Naive thymus-derived CD8-positive, alpha-beta T cell (primary cell): ENCODE measurements around the gene SH2B2. TPM values are rescaled to one million over a fixed set of nuclear protein-coding genes. Genes with fewer than 3 reads are reported as not detected.

Experiments used
- ATAC-seq, 2 donors: fragments of 150-1000 bp; cut with Tn5 transposase in 1 of 2; sonication (Bioruptor Pico), chemical (Tn5 transposase) in 1 of 2; 1 replicate in 1 of 2; 2 replicates in 1 of 2; pipeline ENCODE4 v1.10.0; 2021; ENCODE audit warnings: mild to moderate bottlenecking in 2 of 2, moderate library complexity in 2 of 2
- POLR2A ChIA-PET: fragments of 350-600 bp; sonication (Branson Sonifier 250); formaldehyde crosslinking; loops from one replicate; lab custom pipeline; 2021; ENCODE audit warnings: antibody characterized with exemption; lab: Charles Lee
- DNase-seq, 10 donors: peaks; one replicate each; pipeline versions ENCODE4 v3.0.0 to v3.0.0-alpha.2; 2020 to 2022
- H3K27ac Mint-ChIP-seq, 10 donors: one replicate each; pipeline ENCODE4 v1.8.0; 2020 to 2022; ENCODE audit warnings: mild to moderate bottlenecking in 10 of 10, mixed read lengths in 10 of 10, moderate library complexity in 4 of 10, inconsistent platforms in 1 of 10
- H3K27me3 Mint-ChIP-seq, 5 donors: one replicate each; pipeline ENCODE4 v1.8.0; 2021 to 2022; ENCODE audit warnings: mixed read lengths in 5 of 5
- H3K36me3 Mint-ChIP-seq, 3 donors: one replicate each; pipeline ENCODE4 v1.8.0; 2020 to 2022; ENCODE audit warnings: mixed read lengths in 3 of 3, mild to moderate bottlenecking in 2 of 3, inconsistent platforms in 1 of 3
- H3K4me1 Mint-ChIP-seq, 4 donors: one replicate each; pipeline ENCODE4 v1.8.0; 2021 to 2022; ENCODE audit warnings: mixed read lengths in 4 of 4
- H3K4me3 Mint-ChIP-seq, 10 donors: one replicate each; pipeline ENCODE4 v1.8.0; 2020 to 2022; ENCODE audit warnings: mild to moderate bottlenecking in 10 of 10, mixed read lengths in 10 of 10, moderate library complexity in 6 of 10, inconsistent platforms in 1 of 10
- H3K9me3 Mint-ChIP-seq, 9 donors: one replicate each; pipeline ENCODE4 v1.8.0; 2020 to 2022; ENCODE audit warnings: mixed read lengths in 9 of 9, mild to moderate bottlenecking in 3 of 9, inconsistent platforms in 1 of 9, moderate library complexity in 1 of 9
- polyA plus RNA-seq, 3 donors: library from polyadenylated mRNA; unstranded; fragments of 300-500 nt; fragmentation: Illumina TruSeq; gene quantifications; one replicate each; pipeline ENCODE4 v1.2.3, GENCODE V29; 2021
- total RNA-seq, 8 experiments: library from RNA in 2 of 8; stranded (reverse) in 2 of 8; gene quantifications; one replicate each; pipeline ENCODE4 v1.2.3 and lab custom pipeline; 2021 to 2026

Gene SH2B2
- total RNA-seq = 1 to 10 TPM; 2.7 to 3.8 TPM
- under 1 TPM in 2 of 3 donors, not detected in 1; 0.17 to 0.31 TPM for polyA plus RNA-seq
- 0 to 1.4 (median 1.0) reads per million in 6 experiments for total RNA-seq (lab: John Stamatoyannopoulos, UW)

- H3K27ac Mint-ChIP-seq = peak within 1 kb of the TSS in 3 of 10 donors; percentile 6 to 43 (median 40)
- POLR2A ChIA-PET = no interaction called here
- no peaks in the 10 kb centered on the region for H3K36me3 Mint-ChIP-seq
- ATAC-seq (peak; percentile 44 to 68), DNase-seq (peak in 9 of 10 donors; percentile 24 to 71 (median 48))
- H3K4me3 Mint-ChIP-seq = peak within 1 kb of the TSS; percentile 58 to 90 (median 80)
- H3K27me3 Mint-ChIP-seq = peaks cover 0 to under 1% (median 0%) of the 10 kb centered on the region in 5 donors
- no peaks in the 10 kb centered on the region for H3K9me3 Mint-ChIP-seq
- peaks cover 20 to 49% (median 36%) of the 10 kb centered on the region in 4 donors for H3K4me1 Mint-ChIP-seq
Measured at GRCh38 chr7:102286237-102287110, at the start of gene SH2B2. TSS of gene SH2B2 (plus strand) at chr7:102286868. CDS start at chr7:102300551, 13,683 bp downstream.

- DNase-seq (peak in 1 of 10 donors; percentile 49), ATAC-seq (no peak)
- POLR2A ChIA-PET = no interaction called here
- no peak overlapping the region for H3K4me3 Mint-ChIP-seq
- peaks cover 1 to 66% (median 4%) of the 10 kb centered on the region in 3 donors for H3K36me3 Mint-ChIP-seq
- peaks cover 0 to 2% (median 0%) of the 10 kb centered on the region in 4 donors for H3K4me1 Mint-ChIP-seq
- no peaks in the 10 kb centered on the region for H3K27me3 Mint-ChIP-seq
- no peak overlapping the region for H3K27ac Mint-ChIP-seq
- H3K9me3 Mint-ChIP-seq = no peaks in the 10 kb centered on the region
Measured at GRCh38 chr7:102239206-102239820, 47.4 kb upstream of the SH2B2 start.

GRCh38 chr7:102241431-102241830, 45.2 kb upstream of the SH2B2 start:
- DNase-seq (no peak), ATAC-seq (no peak)
- no peak overlapping the region for H3K27ac Mint-ChIP-seq
- no peaks in the 10 kb centered on the region for H3K9me3 Mint-ChIP-seq
- H3K36me3 Mint-ChIP-seq = peaks cover 0 to 65% (median 4%) of the 10 kb centered on the region in 3 donors
- POLR2A ChIA-PET = no interaction called here
- no peak overlapping the region for H3K4me3 Mint-ChIP-seq
- no peaks in the 10 kb centered on the region for H3K27me3 Mint-ChIP-seq
- H3K4me1 Mint-ChIP-seq = peaks cover 0 to 2% (median 0%) of the 10 kb centered on the region in 4 donors

GRCh38 chr7:102244601-102245000, 42.1 kb upstream of the SH2B2 start:
- POLR2A ChIA-PET = no interaction called here
- no peaks in the 10 kb centered on the region for H3K27me3 Mint-ChIP-seq

GRCh38 chr7:102248081-102248455, 38.6 kb upstream of the SH2B2 start:
- Mint-ChIP-seq H3K4me3 (no peak overlapping the region), H3K27me3 (no peaks in the 10 kb centered on the region), H3K9me3 (no peaks in the 10 kb centered on the region), H3K36me3 (peaks cover 3 to 52% (median 14%) of the 10 kb centered on the region in 3 donors), H3K27ac (no peak overlapping the region), H3K4me1 (peaks cover 0 to 4% (median 0%) of the 10 kb centered on the region in 4 donors)
- ATAC-seq = no peak
- POLR2A ChIA-PET = no interaction called here
- no peak for DNase-seq

More at GRCh38 chr7:102244601-102245000, 42.1 kb upstream of the SH2B2 start:
- DNase-seq (no peak), ATAC-seq (no peak)
- no peaks in the 10 kb centered on the region for H3K4me1 Mint-ChIP-seq
- H3K4me3 Mint-ChIP-seq = no peak overlapping the region
- H3K36me3 Mint-ChIP-seq = peaks cover 4 to 59% (median 11%) of the 10 kb centered on the region in 3 donors
- no peaks in the 10 kb centered on the region for H3K9me3 Mint-ChIP-seq
- peak overlapping the region in 1 of 10 donors; percentile 29 for H3K27ac Mint-ChIP-seq

- ATAC-seq (no peak), DNase-seq (no peak)
- no peaks in the 10 kb centered on the region for H3K27me3 Mint-ChIP-seq
- peaks cover 0 to 4% (median 0%) of the 10 kb centered on the region in 4 donors for H3K4me1 Mint-ChIP-seq
- H3K27ac Mint-ChIP-seq = no peak overlapping the region
- H3K36me3 Mint-ChIP-seq = peaks cover 0 to 49% (median 14%) of the 10 kb centered on the region in 3 donors
- no peak overlapping the region for H3K4me3 Mint-ChIP-seq
- POLR2A ChIA-PET = no interaction called here
- no peaks in the 10 kb centered on the region for H3K9me3 Mint-ChIP-seq
Measured at GRCh38 chr7:102248456-102249395, 37.9 kb upstream of the SH2B2 start.

GRCh38 chr7:102251531-102252365, 34.9 kb upstream of the SH2B2 start:
- peak in 1 of 10 donors; percentile 11 for DNase-seq
- Mint-ChIP-seq H3K27me3 (no peaks in the 10 kb centered on the region), H3K4me1 (peaks cover 0 to 4% (median 0%) of the 10 kb centered on the region in 4 donors), H3K27ac (peak overlapping the region in 1 of 10 donors; percentile 44), H3K4me3 (no peak overlapping the region), H3K9me3 (no peaks in the 10 kb centered on the region), H3K36me3 (peaks cover 0 to 34% (median 14%) of the 10 kb centered on the region in 3 donors)
- ATAC-seq = no peak
- POLR2A ChIA-PET = no interaction called here

- Mint-ChIP-seq H3K27ac (no peak overlapping the region), H3K9me3 (no peaks in the 10 kb centered on the region), H3K4me1 (peaks cover 0 to 4% (median 0%) of the 10 kb centered on the region in 4 donors), H3K36me3 (peaks cover 0 to 27% (median 11%) of the 10 kb centered on the region in 3 donors), H3K27me3 (no peaks in the 10 kb centered on the region), H3K4me3 (no peak overlapping the region)
- no peak for DNase-seq
- ATAC-seq = no peak
- POLR2A ChIA-PET = no interaction called here
Measured at GRCh38 chr7:102252366-102252982, 34.2 kb upstream of the SH2B2 start.

- peaks cover 0 to 25% (median 7%) of the 10 kb centered on the region in 3 donors for H3K36me3 Mint-ChIP-seq
- DNase-seq (no peak), ATAC-seq (no peak)
- no peak overlapping the region for H3K27ac Mint-ChIP-seq
- H3K9me3 Mint-ChIP-seq = no peaks in the 10 kb centered on the region
- peaks cover 0 to 4% (median 0%) of the 10 kb centered on the region in 4 donors for H3K4me1 Mint-ChIP-seq
- POLR2A ChIA-PET = interaction anchor here (0.6 kb wide), 1 partner anchor 946 kb away, joined by 3 read pairs; no protein-coding TSS in a partner anchor
- no peak overlapping the region for H3K4me3 Mint-ChIP-seq
- no peaks in the 10 kb centered on the region for H3K27me3 Mint-ChIP-seq
Measured at GRCh38 chr7:102253066-102253972, 33.3 kb upstream of the SH2B2 start.

- Mint-ChIP-seq H3K9me3 (no peaks in the 10 kb centered on the region), H3K27me3 (no peaks in the 10 kb centered on the region), H3K27ac (no peak overlapping the region), H3K4me1 (peaks cover 0 to 4% (median 0%) of the 10 kb centered on the region in 4 donors), H3K4me3 (no peak overlapping the region), H3K36me3 (peaks cover 0 to 25% (median 7%) of the 10 kb centered on the region in 3 donors)
- no peak for ATAC-seq
- DNase-seq = no peak
- POLR2A ChIA-PET = interaction anchor here (0.6 kb wide), 1 partner anchor 947 kb away, joined by 3 read pairs; no protein-coding TSS in a partner anchor
Measured at GRCh38 chr7:102253973-102254370, 32.7 kb upstream of the SH2B2 start.
